Endothelial cell (in vitro differentiated cells): ENCODE measurements around the gene MEF2A. TPM values are rescaled to one million over a fixed set of nuclear protein-coding genes. Genes with fewer than 3 reads are reported as not detected.

Source experiments
- DNase-seq: peaks from one replicate; pipeline ENCODE4 v3.0.0; 2021; ENCODE audit warnings: low spot score
- H3K27ac Mint-ChIP-seq: one replicate; pipeline ENCODE4 v1.8.0; 2021; ENCODE audit warnings: mixed read lengths, inconsistent platforms; ENCODE audit not compliant: unreplicated experiment
- H3K27me3 Mint-ChIP-seq: one replicate; pipeline ENCODE4 v1.8.0; 2021; ENCODE audit warnings: mild to moderate bottlenecking, moderate library complexity, mixed read lengths, inconsistent platforms; ENCODE audit not compliant: unreplicated experiment
- H3K36me3 Mint-ChIP-seq: one replicate; pipeline ENCODE4 v1.8.0; 2021; ENCODE audit warnings: mild to moderate bottlenecking, low read depth, mixed read lengths, inconsistent platforms; ENCODE audit not compliant: unreplicated experiment
- H3K4me1 Mint-ChIP-seq: one replicate; pipeline ENCODE4 v1.8.0; 2021; ENCODE audit warnings: mild to moderate bottlenecking, mixed read lengths, inconsistent platforms; ENCODE audit not compliant: unreplicated experiment
- H3K4me3 Mint-ChIP-seq: one replicate; pipeline ENCODE4 v1.8.0; 2021; ENCODE audit warnings: mild to moderate bottlenecking, mixed read lengths, inconsistent platforms; ENCODE audit not compliant: unreplicated experiment
- H3K9me3 Mint-ChIP-seq: one replicate; pipeline ENCODE4 v1.8.0; 2021; ENCODE audit warnings: mixed read lengths, inconsistent platforms; ENCODE audit not compliant: unreplicated experiment
- total RNA-seq: library from RNA; stranded (reverse); fragmentation: NEBNext Ultra II Directional; extraction: Animal tissue kit (Norgen Biotek cat#: 25700); gene quantifications from one replicate; pipeline ENCODE4 v1.2.1, GENCODE V29; 2021; ENCODE audit not compliant: unreplicated experiment
- TF ChIP-seq, protein P1 (sequence below): fragments of 200-600 bp; sonication (generic); IDR thresholded peaks from one replicate; pipeline ENCODE4 v1.5.0; 2021; ENCODE audit warnings: antibody characterized with exemption; ENCODE audit not compliant: unreplicated experiment

The MEF2A gene
- total RNA-seq, 1 donor from 2014 or later, result 43.5 TPM

DNA sequence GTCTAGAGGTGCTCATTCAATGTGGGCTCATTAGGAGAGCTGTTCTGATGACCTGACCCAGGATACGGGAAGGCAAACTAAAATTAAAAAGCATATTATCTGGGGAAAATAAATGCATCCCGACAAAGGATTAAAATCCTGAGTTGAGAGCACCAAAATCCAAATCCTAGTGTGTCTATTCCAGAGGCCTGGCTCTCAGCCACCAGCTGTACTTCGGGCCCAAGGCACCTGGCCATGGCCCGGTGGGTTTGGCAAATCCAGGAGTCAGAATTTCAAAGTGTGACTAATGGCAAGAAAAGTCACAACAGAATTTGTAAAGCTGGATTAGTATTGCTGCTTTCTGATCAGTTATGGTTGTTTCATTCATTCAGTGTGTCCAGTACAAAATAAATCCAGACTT lies 170.1 kb downstream of the MEF2A start:
- H3K27ac Mint-ChIP-seq, result no peak overlapping the region

DNA sequence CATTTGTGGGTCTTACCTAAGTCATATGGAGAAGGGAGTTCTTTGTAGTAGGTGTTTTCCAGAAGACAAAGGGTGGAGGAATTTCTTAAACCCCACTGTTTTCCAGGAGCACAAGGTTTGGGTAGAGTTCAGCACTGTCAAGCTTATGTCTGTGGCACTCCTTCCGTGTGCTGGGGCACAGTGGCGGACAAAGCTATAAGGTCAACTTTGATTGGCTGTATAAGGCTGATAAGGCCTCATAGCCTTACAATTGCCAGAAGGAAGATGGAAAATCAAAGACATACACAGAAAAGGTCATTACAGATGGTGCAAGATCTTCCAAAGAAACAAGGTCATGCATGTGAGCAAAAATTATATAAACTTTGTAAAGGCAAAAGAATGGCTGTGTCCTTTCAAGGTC lies 170.9 kb downstream of the MEF2A start:
- no peaks in the 10 kb centered on the region for H3K9me3 Mint-ChIP-seq
- H3K4me1 Mint-ChIP-seq, result peaks cover 5% of the 10 kb centered on the region
- no peak overlapping the region for H3K27ac Mint-ChIP-seq
- H3K27me3 Mint-ChIP-seq, result peaks cover 8% of the 10 kb centered on the region
- no peak overlapping the region for H3K4me3 Mint-ChIP-seq
- no peaks in the 10 kb centered on the region for H3K36me3 Mint-ChIP-seq
- TF ChIP-seq, protein P1, sequence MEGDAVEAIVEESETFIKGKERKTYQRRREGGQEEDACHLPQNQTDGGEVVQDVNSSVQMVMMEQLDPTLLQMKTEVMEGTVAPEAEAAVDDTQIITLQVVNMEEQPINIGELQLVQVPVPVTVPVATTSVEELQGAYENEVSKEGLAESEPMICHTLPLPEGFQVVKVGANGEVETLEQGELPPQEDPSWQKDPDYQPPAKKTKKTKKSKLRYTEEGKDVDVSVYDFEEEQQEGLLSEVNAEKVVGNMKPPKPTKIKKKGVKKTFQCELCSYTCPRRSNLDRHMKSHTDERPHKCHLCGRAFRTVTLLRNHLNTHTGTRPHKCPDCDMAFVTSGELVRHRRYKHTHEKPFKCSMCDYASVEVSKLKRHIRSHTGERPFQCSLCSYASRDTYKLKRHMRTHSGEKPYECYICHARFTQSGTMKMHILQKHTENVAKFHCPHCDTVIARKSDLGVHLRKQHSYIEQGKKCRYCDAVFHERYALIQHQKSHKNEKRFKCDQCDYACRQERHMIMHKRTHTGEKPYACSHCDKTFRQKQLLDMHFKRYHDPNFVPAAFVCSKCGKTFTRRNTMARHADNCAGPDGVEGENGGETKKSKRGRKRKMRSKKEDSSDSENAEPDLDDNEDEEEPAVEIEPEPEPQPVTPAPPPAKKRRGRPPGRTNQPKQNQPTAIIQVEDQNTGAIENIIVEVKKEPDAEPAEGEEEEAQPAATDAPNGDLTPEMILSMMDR, result no peak
- DNase-seq, result no peak

More for the DNA sequence above, 170.1 kb downstream of the MEF2A start:
- H3K27me3 Mint-ChIP-seq, result peaks cover 8% of the 10 kb centered on the region
- DNase-seq, result no peak
- peaks cover 9% of the 10 kb centered on the region for H3K4me1 Mint-ChIP-seq
- TF ChIP-seq, protein P1, result no peak
- no peaks in the 10 kb centered on the region for H3K36me3 Mint-ChIP-seq
- H3K9me3 Mint-ChIP-seq, result no peaks in the 10 kb centered on the region
- no peak overlapping the region for H3K4me3 Mint-ChIP-seq

DNA sequence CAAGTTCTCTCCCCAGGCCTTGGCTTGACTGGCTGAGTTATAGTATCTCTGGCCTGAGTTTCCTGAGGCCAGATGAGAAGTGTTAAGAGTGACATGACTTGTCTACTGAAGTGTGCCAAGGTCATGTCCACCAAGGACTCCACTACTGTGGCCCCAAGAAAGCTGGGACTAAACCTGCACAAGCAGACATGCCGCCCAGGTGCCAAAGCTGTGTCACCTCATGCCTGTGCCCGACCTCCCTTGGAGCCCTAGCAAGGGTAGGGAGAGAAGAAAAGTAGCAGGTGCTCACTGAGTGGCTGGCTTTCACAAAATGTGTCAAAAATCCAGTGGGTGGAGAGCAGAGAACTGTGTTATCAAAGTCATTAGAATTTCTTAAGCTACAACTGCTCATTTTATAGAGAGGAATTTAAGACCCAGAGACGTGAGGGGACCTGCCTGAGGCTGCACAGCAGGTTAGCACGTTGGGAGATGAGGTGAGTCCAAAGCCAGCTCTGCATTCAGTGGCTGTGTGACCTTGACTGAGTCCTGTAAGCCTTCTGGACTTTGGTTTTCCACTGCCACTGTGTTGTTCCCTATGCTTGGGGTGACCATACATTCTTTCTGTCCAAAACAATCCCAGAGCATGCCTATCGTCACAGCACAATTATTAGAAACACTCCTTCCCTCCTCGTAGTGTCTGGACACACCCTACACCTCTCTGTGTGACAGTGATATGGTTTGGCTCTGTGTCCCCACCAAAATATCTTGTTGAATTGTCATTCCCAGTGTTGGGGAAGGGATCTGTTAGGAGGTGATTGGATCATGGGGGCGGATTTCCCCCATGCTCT lies 172.4 kb downstream of the MEF2A start:
- no peak overlapping the region for H3K27ac Mint-ChIP-seq
- H3K36me3 Mint-ChIP-seq, result no peaks in the 10 kb centered on the region

DNA sequence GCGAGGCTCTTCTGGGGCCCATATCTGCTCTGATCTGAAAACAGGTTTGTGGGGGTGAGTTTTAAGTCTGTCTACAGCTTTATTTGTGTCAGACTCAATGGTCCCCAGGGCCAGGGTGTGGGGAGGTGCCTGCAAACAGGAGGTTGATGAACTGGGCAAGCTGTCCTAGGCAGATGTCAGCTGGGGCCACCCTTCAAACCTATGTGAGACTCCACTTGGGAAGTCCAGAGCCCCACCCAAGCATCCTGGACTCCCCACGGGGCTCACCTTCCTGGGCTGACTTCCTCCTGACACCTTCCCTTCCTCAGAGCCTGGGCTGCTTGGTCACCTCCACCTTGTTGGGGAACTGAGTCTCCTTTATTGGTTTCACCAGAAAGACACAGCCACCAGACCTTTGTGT lies 176.1 kb downstream of the MEF2A start:
- Mint-ChIP-seq H3K4me1 (no peaks in the 10 kb centered on the region), H3K36me3 (no peaks in the 10 kb centered on the region), H3K4me3 (no peak overlapping the region), H3K27me3 (peaks cover 9% of the 10 kb centered on the region), H3K9me3 (no peaks in the 10 kb centered on the region), H3K27ac (no peak overlapping the region)
- DNase-seq, result no peak
- TF ChIP-seq, protein P1, result no peak

More for the DNA sequence above, 172.4 kb downstream of the MEF2A start:
- H3K4me3 Mint-ChIP-seq, result no peak overlapping the region
- peaks cover 8% of the 10 kb centered on the region for H3K27me3 Mint-ChIP-seq
- H3K9me3 Mint-ChIP-seq, result no peaks in the 10 kb centered on the region
- no peak for DNase-seq
- TF ChIP-seq, protein P1, result no peak
- H3K4me1 Mint-ChIP-seq, result no peaks in the 10 kb centered on the region

DNA sequence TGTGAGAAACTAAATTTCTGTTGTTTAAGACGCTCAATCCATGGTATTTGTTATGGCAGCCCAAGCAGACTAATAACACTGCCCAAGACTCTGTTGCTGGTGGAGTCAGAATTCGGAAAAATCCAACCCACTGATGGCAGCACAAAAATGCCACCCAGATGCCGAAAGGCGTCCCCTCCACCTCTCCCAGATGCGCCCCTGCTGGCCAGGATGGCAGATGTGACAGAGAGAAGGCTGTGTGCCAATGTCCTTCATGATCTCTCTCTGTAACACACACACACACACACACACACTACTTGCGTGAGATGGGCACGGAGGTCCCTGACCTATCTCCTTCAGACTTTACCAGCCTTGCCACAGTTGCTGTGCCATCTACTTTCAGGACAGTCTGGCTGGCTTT lies 178.4 kb downstream of the MEF2A start:
- DNase-seq, result no peak
- no peak overlapping the region for H3K4me3 Mint-ChIP-seq
- H3K27ac Mint-ChIP-seq, result no peak overlapping the region
- H3K4me1 Mint-ChIP-seq, result peaks cover 6% of the 10 kb centered on the region
- no peaks in the 10 kb centered on the region for H3K36me3 Mint-ChIP-seq
- H3K9me3 Mint-ChIP-seq, result no peaks in the 10 kb centered on the region
- TF ChIP-seq, protein P1, result no peak
- peaks cover 6% of the 10 kb centered on the region for H3K27me3 Mint-ChIP-seq
